Parathyroid adenoma (tissue), 2 donors: Measurements from ENCODE around the gene C6orf15.

Experiments
- H2AFZ ChIP-seq: fragments of 300-600 bp; sonication (generic); one replicate; pipeline ENCODE4 v1.7.0; 2017; ENCODE audit warnings: antibody characterized with exemption, mild to moderate bottlenecking
- H3K27ac ChIP-seq: fragments of 300-600 bp; sonication (generic); one replicate; pipeline ENCODE4 v1.7.0; 2017
- H3K27me3 ChIP-seq: fragments of 300-600 bp; sonication (generic); one replicate; pipeline ENCODE4 v1.7.0; 2017; ENCODE audit warnings: low read length; ENCODE audit not compliant: control insufficient read depth, insufficient read depth
- H3K36me3 ChIP-seq: fragments of 300-600 bp; sonication (generic); one replicate; pipeline ENCODE4 v1.7.0; 2017; ENCODE audit warnings: low read length; ENCODE audit not compliant: control insufficient read depth, insufficient read depth
- H3K4me1 ChIP-seq: fragments of 300-600 bp; sonication (generic); one replicate; pipeline ENCODE4 v1.7.0; 2017; ENCODE audit warnings: control low read depth
- H3K4me2 ChIP-seq: fragments of 300-600 bp; sonication (generic); one replicate; pipeline ENCODE4 v1.7.0; 2017; ENCODE audit warnings: low read length
- H3K4me3 ChIP-seq: fragments of 300-600 bp; sonication (generic); one replicate; pipeline ENCODE4 v1.7.0; 2017; ENCODE audit warnings: low read depth, low read length
- H3K79me2 ChIP-seq: fragments of 300-600 bp; sonication (generic); one replicate; pipeline ENCODE4 v1.7.0; 2017; ENCODE audit warnings: control low read depth
- H3K9ac ChIP-seq: fragments of 300-600 bp; sonication (generic); one replicate; pipeline ENCODE4 v1.7.0; 2017; ENCODE audit warnings: mild to moderate bottlenecking
- H3K9me3 ChIP-seq: fragments of 300-600 bp; sonication (generic); one replicate; pipeline ENCODE4 v1.7.0; 2017; ENCODE audit warnings: low read length; ENCODE audit not compliant: control insufficient read depth
- TF ChIP-seq, protein P1 (sequence below): fragments of 300-600 bp; sonication (generic); IDR thresholded peaks from one replicate; pipeline ENCODE4 v1.7.0; 2017; ENCODE audit warnings: antibody characterized with exemption, mild to moderate bottlenecking
- donor health status: primary hyperparathyroidism.

The C6orf15 gene

DNA sequence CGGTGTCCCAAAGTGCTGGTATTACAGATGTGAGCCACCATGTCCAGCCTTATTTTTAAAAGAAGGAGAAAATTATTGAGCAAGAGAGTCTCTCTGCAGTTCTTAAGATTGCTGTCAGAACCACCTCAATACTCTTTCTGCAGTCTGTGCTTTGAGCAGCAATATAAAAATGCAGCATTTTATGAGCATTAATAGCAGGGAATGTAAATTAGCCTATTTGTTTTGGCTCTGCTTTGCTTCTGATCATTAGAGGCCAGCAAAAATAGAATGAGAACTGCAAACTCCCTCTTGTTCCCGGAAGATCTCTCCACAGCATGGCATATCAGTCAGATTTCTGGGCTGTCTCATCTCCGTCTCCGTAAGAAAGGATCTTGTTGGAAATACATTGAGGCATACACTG lies 35.8 kb downstream of the C6orf15 start:
- H3K79me2 ChIP-seq, result no peaks in the 10 kb centered on the region

DNA sequence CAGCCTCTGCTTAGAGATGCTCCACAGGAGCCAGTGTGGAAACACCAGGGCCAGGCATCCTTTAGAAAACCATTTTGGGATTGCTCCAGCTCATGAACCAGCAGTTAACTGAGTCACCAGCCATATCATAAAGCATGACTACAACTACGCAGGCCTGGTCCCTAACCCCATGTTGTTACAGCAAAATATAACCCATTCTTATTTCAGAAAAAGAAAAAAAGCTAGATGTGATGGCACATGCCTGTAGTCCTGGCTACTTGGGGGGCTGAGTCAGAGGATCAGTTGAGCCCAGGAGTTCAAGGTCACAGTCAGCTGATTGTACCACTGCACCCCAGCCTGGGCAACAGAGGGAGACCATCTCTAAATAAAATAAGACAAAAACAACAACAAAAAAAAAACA lies 36.8 kb downstream of the C6orf15 start:
- H3K9me3 ChIP-seq, result no peaks in the 10 kb centered on the region
- TF ChIP-seq, protein P1, sequence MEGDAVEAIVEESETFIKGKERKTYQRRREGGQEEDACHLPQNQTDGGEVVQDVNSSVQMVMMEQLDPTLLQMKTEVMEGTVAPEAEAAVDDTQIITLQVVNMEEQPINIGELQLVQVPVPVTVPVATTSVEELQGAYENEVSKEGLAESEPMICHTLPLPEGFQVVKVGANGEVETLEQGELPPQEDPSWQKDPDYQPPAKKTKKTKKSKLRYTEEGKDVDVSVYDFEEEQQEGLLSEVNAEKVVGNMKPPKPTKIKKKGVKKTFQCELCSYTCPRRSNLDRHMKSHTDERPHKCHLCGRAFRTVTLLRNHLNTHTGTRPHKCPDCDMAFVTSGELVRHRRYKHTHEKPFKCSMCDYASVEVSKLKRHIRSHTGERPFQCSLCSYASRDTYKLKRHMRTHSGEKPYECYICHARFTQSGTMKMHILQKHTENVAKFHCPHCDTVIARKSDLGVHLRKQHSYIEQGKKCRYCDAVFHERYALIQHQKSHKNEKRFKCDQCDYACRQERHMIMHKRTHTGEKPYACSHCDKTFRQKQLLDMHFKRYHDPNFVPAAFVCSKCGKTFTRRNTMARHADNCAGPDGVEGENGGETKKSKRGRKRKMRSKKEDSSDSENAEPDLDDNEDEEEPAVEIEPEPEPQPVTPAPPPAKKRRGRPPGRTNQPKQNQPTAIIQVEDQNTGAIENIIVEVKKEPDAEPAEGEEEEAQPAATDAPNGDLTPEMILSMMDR, result no peak
- no peaks in the 10 kb centered on the region for H3K36me3 ChIP-seq
- H3K4me1 ChIP-seq, result peaks cover 8% of the 10 kb centered on the region
- H3K27me3 ChIP-seq, result no peaks in the 10 kb centered on the region
- no peak overlapping the region for H3K9ac ChIP-seq
- no peak overlapping the region for H3K4me3 ChIP-seq
- H3K27ac ChIP-seq, result no peak overlapping the region
- no peak overlapping the region for H2AFZ ChIP-seq
- no peaks in the 10 kb centered on the region for H3K79me2 ChIP-seq
- no peak overlapping the region for H3K4me2 ChIP-seq

More for the DNA sequence above, 35.8 kb downstream of the C6orf15 start:
- Histone ChIP-seq H3K9ac (no peak overlapping the region), H3K9me3 (no peaks in the 10 kb centered on the region), H3K4me1 (peaks cover 8% of the 10 kb centered on the region), H3K4me2 (no peak overlapping the region), H2AFZ (no peak overlapping the region), H3K27ac (no peak overlapping the region), H3K27me3 (no peaks in the 10 kb centered on the region), H3K36me3 (no peaks in the 10 kb centered on the region), H3K4me3 (no peak overlapping the region)
- TF ChIP-seq, protein P1, result no peak

DNA sequence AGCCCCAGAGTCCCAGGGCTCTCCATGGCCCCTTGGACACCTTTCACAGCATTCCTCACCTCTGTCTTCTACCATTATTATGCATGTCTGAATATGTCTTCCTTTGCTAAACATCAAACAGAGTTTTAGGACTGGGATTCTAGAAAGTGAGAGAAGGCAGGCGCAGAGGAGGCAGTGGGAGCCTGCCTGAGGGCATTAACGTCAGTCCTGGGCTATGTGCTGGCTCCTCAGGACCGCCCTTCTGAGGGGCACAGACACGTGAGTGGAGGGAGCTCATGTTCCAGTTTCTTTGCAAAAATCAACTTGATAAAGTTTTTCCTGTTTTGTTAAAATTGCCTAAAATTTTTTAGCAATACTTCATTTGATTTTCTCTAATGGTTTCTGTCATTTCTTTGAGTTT lies 38.0 kb downstream of the C6orf15 start:
- no peak overlapping the region for H3K4me3 ChIP-seq
- H3K9ac ChIP-seq, result no peak overlapping the region
- H2AFZ ChIP-seq, result peak overlapping the region; percentile 25
- H3K79me2 ChIP-seq, result no peaks in the 10 kb centered on the region
- no peaks in the 10 kb centered on the region for H3K36me3 ChIP-seq
- H3K27ac ChIP-seq, result no peak overlapping the region
- TF ChIP-seq, protein P1, result no peak
- H3K27me3 ChIP-seq, result no peaks in the 10 kb centered on the region
- no peaks in the 10 kb centered on the region for H3K9me3 ChIP-seq
- H3K4me1 ChIP-seq, result peaks cover 8% of the 10 kb centered on the region
- no peak overlapping the region for H3K4me2 ChIP-seq

DNA sequence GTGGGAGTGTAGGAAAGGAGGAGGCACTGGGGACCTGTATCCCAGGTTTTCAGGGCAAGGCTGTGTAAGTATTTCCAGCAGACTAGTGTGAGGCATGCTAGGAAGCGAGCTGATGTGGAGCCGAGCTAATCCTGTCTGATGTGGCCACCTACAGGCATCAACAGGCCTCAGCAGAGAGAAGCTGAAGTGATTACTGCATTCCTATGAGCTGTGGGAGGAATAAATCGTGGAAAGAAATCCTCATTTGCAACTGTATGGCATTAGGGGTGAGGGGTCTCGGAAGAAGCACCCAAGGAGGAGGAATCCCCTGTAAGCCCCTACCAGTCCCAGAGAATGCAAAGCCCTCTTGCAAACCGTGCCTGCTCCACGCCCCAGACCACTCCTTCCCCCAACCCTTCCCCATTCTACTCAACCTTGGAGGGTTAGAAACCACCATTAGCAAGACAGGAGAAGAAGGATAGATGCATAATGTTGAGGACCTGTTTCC lies 41.6 kb downstream of the C6orf15 start:
- H3K4me1 ChIP-seq, result peaks cover 8% of the 10 kb centered on the region

More for the DNA sequence above, 41.6 kb downstream of the C6orf15 start:
- Histone ChIP-seq H3K27me3 (no peaks in the 10 kb centered on the region), H3K4me2 (no peak overlapping the region), H3K9me3 (no peaks in the 10 kb centered on the region), H3K9ac (no peak overlapping the region), H2AFZ (peak overlapping the region; percentile 30), H3K4me3 (no peak overlapping the region), H3K27ac (no peak overlapping the region), H3K36me3 (no peaks in the 10 kb centered on the region), H3K79me2 (no peaks in the 10 kb centered on the region)
- TF ChIP-seq, protein P1, result peak; percentile 45
